Stomach smooth muscle (tissue), 2 donors: ENCODE measurements around the gene DDX49.

Experiments
- H3K27ac ChIP-seq: one replicate; pipeline ENCODE4 v1.7.0; 2013; ENCODE audit warnings: mild to moderate bottlenecking, low read length, inconsistent platforms
- H3K27me3 ChIP-seq, 2 donors: one replicate each; pipeline ENCODE4 v1.7.0; 2013; ENCODE audit warnings: low read length in 2 of 2; ENCODE audit not compliant: insufficient read depth in 2 of 2, control insufficient read depth in 1 of 2
- H3K36me3 ChIP-seq, 2 donors: one replicate each; pipeline ENCODE4 v1.7.0; 2013; ENCODE audit warnings: low read length in 2 of 2; ENCODE audit not compliant: control insufficient read depth in 2 of 2, insufficient read depth in 2 of 2
- H3K4me1 ChIP-seq: one replicate; pipeline ENCODE4 v1.7.0; 2013; ENCODE audit warnings: low read length; ENCODE audit not compliant: control insufficient read depth, insufficient read depth
- H3K4me3 ChIP-seq, 2 donors: one replicate each; pipeline ENCODE4 v1.7.0; 2013; ENCODE audit warnings: low read length in 2 of 2
- H3K9ac ChIP-seq, 2 donors: one replicate each; pipeline ENCODE4 v1.7.0; 2013; ENCODE audit warnings: low read length in 2 of 2, mild to moderate bottlenecking in 1 of 2
- H3K9me3 ChIP-seq, 2 donors: one replicate each; pipeline ENCODE4 v1.7.0; 2013; ENCODE audit warnings: low read length in 2 of 2; ENCODE audit not compliant: control insufficient read depth in 2 of 2
- donor health status: healthy.
- donor health status: Pancreatic carcinoma.

DDX49 gene

GRCh38 chr19:18966307-18966706, 46.8 kb downstream of the DDX49 start:
- H3K4me1 ChIP-seq = no peaks in the 10 kb centered on the region
- no peak overlapping the region for H3K9ac ChIP-seq
- peaks cover 3 to 9% of the 10 kb centered on the region in 2 donors for H3K27me3 ChIP-seq
- H3K9me3 ChIP-seq = no peaks in the 10 kb centered on the region
- H3K36me3 ChIP-seq = no peaks in the 10 kb centered on the region
- H3K4me3 ChIP-seq = no peak overlapping the region
- H3K27ac ChIP-seq = no peak overlapping the region

GRCh38 chr19:18967358-18968146, 48.0 kb downstream of the DDX49 start:
- Histone ChIP-seq H3K36me3 (no peaks in the 10 kb centered on the region), H3K9me3 (no peaks in the 10 kb centered on the region), H3K4me1 (no peaks in the 10 kb centered on the region), H3K27ac (no peak overlapping the region), H3K27me3 (no peaks in the 10 kb centered on the region), H3K4me3 (no peak overlapping the region), H3K9ac (no peak overlapping the region)

GRCh38 chr19:18969931-18970659, 50.6 kb downstream of the DDX49 start:
- Histone ChIP-seq H3K4me3 (no peak overlapping the region), H3K27ac (no peak overlapping the region), H3K36me3 (no peaks in the 10 kb centered on the region), H3K4me1 (peaks cover 3% of the 10 kb centered on the region), H3K9me3 (no peaks in the 10 kb centered on the region), H3K9ac (no peak overlapping the region), H3K27me3 (peaks cover 0 to 2% of the 10 kb centered on the region in 2 donors)

- H3K36me3 ChIP-seq = no peaks in the 10 kb centered on the region
- H3K27ac ChIP-seq = no peak overlapping the region
- no peak overlapping the region for H3K9ac ChIP-seq
- peaks cover 3% of the 10 kb centered on the region for H3K4me1 ChIP-seq
- H3K4me3 ChIP-seq = no peak overlapping the region
- H3K27me3 ChIP-seq = peaks cover 0 to 2% of the 10 kb centered on the region in 2 donors
- H3K9me3 ChIP-seq = no peaks in the 10 kb centered on the region
Observed at GRCh38 chr19:18972301-18972811, 52.8 kb downstream of the DDX49 start.

GRCh38 chr19:18972851-18973250, 53.3 kb downstream of the DDX49 start:
- Histone ChIP-seq H3K27ac (no peak overlapping the region), H3K4me3 (no peak overlapping the region), H3K9ac (no peak overlapping the region), H3K9me3 (no peaks in the 10 kb centered on the region), H3K36me3 (no peaks in the 10 kb centered on the region), H3K27me3 (peaks cover 0 to 2% of the 10 kb centered on the region in 2 donors), H3K4me1 (peaks cover 3% of the 10 kb centered on the region)

GRCh38 chr19:18975011-18975410, 55.5 kb downstream of the DDX49 start:
- Histone ChIP-seq H3K27me3 (peaks cover 0 to 2% of the 10 kb centered on the region in 2 donors), H3K27ac (no peak overlapping the region), H3K4me3 (no peak overlapping the region), H3K4me1 (peaks cover 3% of the 10 kb centered on the region), H3K36me3 (no peaks in the 10 kb centered on the region), H3K9ac (no peak overlapping the region), H3K9me3 (no peaks in the 10 kb centered on the region)

- H3K4me1 ChIP-seq = peaks cover 3% of the 10 kb centered on the region
- H3K9me3 ChIP-seq = no peaks in the 10 kb centered on the region
- H3K27ac ChIP-seq = no peak overlapping the region
- no peak overlapping the region for H3K9ac ChIP-seq
- no peak overlapping the region for H3K4me3 ChIP-seq
- H3K27me3 ChIP-seq = peaks cover 0 to 2% of the 10 kb centered on the region in 2 donors
- H3K36me3 ChIP-seq = no peaks in the 10 kb centered on the region
Observed at GRCh38 chr19:18975869-18976268, 56.4 kb downstream of the DDX49 start.
